ENCODE measurements around the gene GDF11.

The GDF11 gene

GRCh38 chr12:55733021-55733555 is 9.8 kb upstream of the GDF11 start:
- Histone ChIP-seq H3K9me3 (ENCODE audit: control insufficient read depth, low read length) (no peaks in the 10 kb centered on the region), H3K36me3 (ENCODE audit: control insufficient read depth, insufficient read depth, low read length) (no peaks in the 10 kb centered on the region), H3K4me1 (ENCODE audit: control insufficient read depth, insufficient read depth, low read length) (peaks cover 21% of the 10 kb centered on the region), H3K4me3 (ENCODE audit: insufficient read depth, low read depth, low read length) (no peak overlapping the region), H3K27me3 (ENCODE audit: control insufficient read depth, insufficient read depth, low read length, poor library complexity, severe bottlenecking) (no peaks in the 10 kb centered on the region), H3K27ac (ENCODE audit: insufficient read depth, low read depth, low read length, poor library complexity, severe bottlenecking) (no peak overlapping the region)
- 90% methylated on average over 14 of the region's 14 CpGs for WGBS, 2 experiments

- Histone ChIP-seq H3K27ac (ENCODE audit: insufficient read depth, low read depth, low read length, poor library complexity, severe bottlenecking) (no peak overlapping the region), H3K4me1 (ENCODE audit: control insufficient read depth, insufficient read depth, low read length) (peaks cover 21% of the 10 kb centered on the region), H3K27me3 (ENCODE audit: control insufficient read depth, insufficient read depth, low read length, poor library complexity, severe bottlenecking) (no peaks in the 10 kb centered on the region), H3K4me3 (ENCODE audit: insufficient read depth, low read depth, low read length) (no peak overlapping the region), H3K36me3 (ENCODE audit: control insufficient read depth, insufficient read depth, low read length) (no peaks in the 10 kb centered on the region), H3K9me3 (ENCODE audit: control insufficient read depth, low read length) (no peaks in the 10 kb centered on the region)
- 90 to 95% methylated on average over 2 of the region's 2 CpGs for WGBS, 2 experiments
Observed at GRCh38 chr12:55733858-55734257, 9.1 kb upstream of the GDF11 start.

GRCh38 chr12:55734595-55734994 is 8.3 kb upstream of the GDF11 start:
- peaks cover 21% of the 10 kb centered on the region for H3K4me1 ChIP-seq (ENCODE audit: control insufficient read depth, insufficient read depth, low read length)
- WGBS, 2 experiments, result 95 to 100% methylated on average over 3 of the region's 3 CpGs
- H3K36me3 ChIP-seq (ENCODE audit: control insufficient read depth, insufficient read depth, low read length), result no peaks in the 10 kb centered on the region
- no peak overlapping the region for H3K27ac ChIP-seq (ENCODE audit: insufficient read depth, low read depth, low read length, poor library complexity, severe bottlenecking)
- no peaks in the 10 kb centered on the region for H3K27me3 ChIP-seq (ENCODE audit: control insufficient read depth, insufficient read depth, low read length, poor library complexity, severe bottlenecking)
- no peak overlapping the region for H3K4me3 ChIP-seq (ENCODE audit: insufficient read depth, low read depth, low read length)
- no peaks in the 10 kb centered on the region for H3K9me3 ChIP-seq (ENCODE audit: control insufficient read depth, low read length)

GRCh38 chr12:55736076-55736475 is 6.8 kb upstream of the GDF11 start:
- Histone ChIP-seq H3K9me3 (ENCODE audit: control insufficient read depth, low read length) (no peaks in the 10 kb centered on the region), H3K27me3 (ENCODE audit: control insufficient read depth, insufficient read depth, low read length, poor library complexity, severe bottlenecking) (no peaks in the 10 kb centered on the region), H3K4me1 (ENCODE audit: control insufficient read depth, insufficient read depth, low read length) (peaks cover 14% of the 10 kb centered on the region), H3K4me3 (ENCODE audit: insufficient read depth, low read depth, low read length) (no peak overlapping the region), H3K36me3 (ENCODE audit: control insufficient read depth, insufficient read depth, low read length) (no peaks in the 10 kb centered on the region), H3K27ac (ENCODE audit: insufficient read depth, low read depth, low read length, poor library complexity, severe bottlenecking) (no peak overlapping the region)
- 89 to 92% methylated on average over 3 of the region's 3 CpGs for WGBS, 2 experiments

GRCh38 chr12:55736780-55737580 is 5.9 kb upstream of the GDF11 start:
- H3K36me3 ChIP-seq (ENCODE audit: control insufficient read depth, insufficient read depth, low read length), result no peaks in the 10 kb centered on the region
- H3K4me1 ChIP-seq (ENCODE audit: control insufficient read depth, insufficient read depth, low read length), result peaks cover 18% of the 10 kb centered on the region
- H3K27ac ChIP-seq (ENCODE audit: insufficient read depth, low read depth, low read length, poor library complexity, severe bottlenecking), result no peak overlapping the region
- H3K9me3 ChIP-seq (ENCODE audit: control insufficient read depth, low read length), result no peaks in the 10 kb centered on the region
- no peaks in the 10 kb centered on the region for H3K27me3 ChIP-seq (ENCODE audit: control insufficient read depth, insufficient read depth, low read length, poor library complexity, severe bottlenecking)
- peak overlapping the region; percentile 63 for H3K4me3 ChIP-seq (ENCODE audit: insufficient read depth, low read depth, low read length)
- WGBS, 2 experiments, result 42 to 45% methylated on average over 6 of the region's 6 CpGs

- 12 to 20% methylated on average over 2 to 4 of the region's 4 CpGs for WGBS, 2 experiments
- no peaks in the 10 kb centered on the region for H3K36me3 ChIP-seq (ENCODE audit: control insufficient read depth, insufficient read depth, low read length)
- H3K4me3 ChIP-seq (ENCODE audit: insufficient read depth, low read depth, low read length), result peak overlapping the region; percentile 63
- H3K27me3 ChIP-seq (ENCODE audit: control insufficient read depth, insufficient read depth, low read length, poor library complexity, severe bottlenecking), result no peaks in the 10 kb centered on the region
- no peaks in the 10 kb centered on the region for H3K9me3 ChIP-seq (ENCODE audit: control insufficient read depth, low read length)
- H3K27ac ChIP-seq (ENCODE audit: insufficient read depth, low read depth, low read length, poor library complexity, severe bottlenecking), result peak overlapping the region; percentile 68
- H3K4me1 ChIP-seq (ENCODE audit: control insufficient read depth, insufficient read depth, low read length), result peaks cover 20% of the 10 kb centered on the region
Observed at GRCh38 chr12:55737581-55738122, 5.3 kb upstream of the GDF11 start.

GRCh38 chr12:55738123-55739024 is 4.5 kb upstream of the GDF11 start:
- H3K4me1 ChIP-seq (ENCODE audit: control insufficient read depth, insufficient read depth, low read length), result peaks cover 20% of the 10 kb centered on the region
- H3K36me3 ChIP-seq (ENCODE audit: control insufficient read depth, insufficient read depth, low read length), result no peaks in the 10 kb centered on the region
- H3K27ac ChIP-seq (ENCODE audit: insufficient read depth, low read depth, low read length, poor library complexity, severe bottlenecking), result peak overlapping the region; percentile 68
- 1% methylated on average over 14 of the region's 14 CpGs for WGBS, 2 experiments
- H3K27me3 ChIP-seq (ENCODE audit: control insufficient read depth, insufficient read depth, low read length, poor library complexity, severe bottlenecking), result no peaks in the 10 kb centered on the region
- H3K9me3 ChIP-seq (ENCODE audit: control insufficient read depth, low read length), result no peaks in the 10 kb centered on the region
- peak overlapping the region; percentile 63 for H3K4me3 ChIP-seq (ENCODE audit: insufficient read depth, low read depth, low read length)

GRCh38 chr12:55739025-55739378 is 3.9 kb upstream of the GDF11 start:
- no peaks in the 10 kb centered on the region for H3K36me3 ChIP-seq (ENCODE audit: control insufficient read depth, insufficient read depth, low read length)
- 79 to 95% methylated on average over 1 to 2 of the region's 2 CpGs for WGBS, 2 experiments
- peak overlapping the region; percentile 16 for H3K27ac ChIP-seq (ENCODE audit: insufficient read depth, low read depth, low read length, poor library complexity, severe bottlenecking)
- peaks cover 20% of the 10 kb centered on the region for H3K4me1 ChIP-seq (ENCODE audit: control insufficient read depth, insufficient read depth, low read length)
- no peaks in the 10 kb centered on the region for H3K27me3 ChIP-seq (ENCODE audit: control insufficient read depth, insufficient read depth, low read length, poor library complexity, severe bottlenecking)
- no peaks in the 10 kb centered on the region for H3K9me3 ChIP-seq (ENCODE audit: control insufficient read depth, low read length)
- H3K4me3 ChIP-seq (ENCODE audit: insufficient read depth, low read depth, low read length), result peak overlapping the region; percentile 63

- Histone ChIP-seq H3K27ac (ENCODE audit: insufficient read depth, low read depth, low read length, poor library complexity, severe bottlenecking) (peak overlapping the region; percentile 68), H3K9me3 (ENCODE audit: control insufficient read depth, low read length) (no peaks in the 10 kb centered on the region), H3K36me3 (ENCODE audit: control insufficient read depth, insufficient read depth, low read length) (no peaks in the 10 kb centered on the region), H3K27me3 (ENCODE audit: control insufficient read depth, insufficient read depth, low read length, poor library complexity, severe bottlenecking) (no peaks in the 10 kb centered on the region), H3K4me3 (ENCODE audit: insufficient read depth, low read depth, low read length) (peak overlapping the region; percentile 32), H3K4me1 (ENCODE audit: control insufficient read depth, insufficient read depth, low read length) (peaks cover 26% of the 10 kb centered on the region)
- WGBS, 2 experiments, result 26 to 41% methylated on average over 3 of the region's 3 CpGs
Observed at GRCh38 chr12:55741931-55742680, 816 bp upstream of the GDF11 start.
